Islet precursor cell (in vitro differentiated cells): ENCODE measurements around the gene LRFN2.

Source experiments
- DNase-seq: peaks from one replicate; pipeline ENCODE4 v3.0.0-alpha.2; 2018

The LRFN2 gene

GRCh38 chr6:40587240-40588069 lies at the start of gene LRFN2:
LRFN2 (minus strand) TSS chr6:40587364.
- peak; percentile 90 for DNase-seq

DNA sequence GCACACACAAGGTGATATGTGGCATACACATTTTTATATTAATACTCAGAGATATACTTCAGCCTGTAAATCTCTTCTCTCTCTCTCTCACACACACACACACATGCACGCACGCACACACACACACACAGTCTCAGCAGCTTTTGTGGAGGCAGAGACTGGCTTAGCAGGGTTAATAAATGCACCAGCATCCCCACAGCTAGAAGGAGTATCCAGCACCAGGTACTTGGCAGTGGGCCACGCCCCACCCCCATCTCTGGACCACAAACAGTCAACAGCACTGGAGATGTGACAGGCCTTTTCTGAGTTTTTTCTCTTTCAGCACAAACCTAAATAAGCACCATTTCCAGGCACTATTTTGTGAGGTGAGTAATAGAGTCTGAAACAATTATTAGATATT lies 47.3 kb upstream of the LRFN2 start:
- no peak for DNase-seq

DNA sequence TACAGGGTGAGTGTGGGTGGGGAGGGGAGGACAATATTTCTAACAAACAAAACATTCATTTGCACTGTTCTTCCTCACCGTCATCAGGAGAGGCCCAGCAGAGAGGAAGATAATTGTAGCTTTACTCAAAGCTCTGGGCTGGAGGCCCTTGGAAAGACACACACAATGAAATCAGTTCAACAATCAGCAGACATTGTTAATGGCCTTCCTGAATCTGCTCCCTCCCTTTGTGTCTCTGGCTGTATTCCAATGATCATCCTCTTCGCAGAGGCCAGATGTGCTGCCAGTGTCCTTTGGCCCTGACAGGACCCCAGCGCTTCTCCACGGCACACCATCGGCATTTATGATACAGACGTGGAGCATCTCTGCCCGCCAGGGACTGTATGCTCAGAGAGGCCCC lies 44.6 kb upstream of the LRFN2 start:
- no peak for DNase-seq

GRCh38 chr6:40630488-40630887 lies 43.3 kb upstream of the LRFN2 start:
- no peak for DNase-seq

- no peak for DNase-seq
Measured at GRCh38 chr6:40630051-40630450, 42.9 kb upstream of the LRFN2 start.

GRCh38 chr6:40629463-40629862 lies 42.3 kb upstream of the LRFN2 start:
- no peak for DNase-seq

DNA sequence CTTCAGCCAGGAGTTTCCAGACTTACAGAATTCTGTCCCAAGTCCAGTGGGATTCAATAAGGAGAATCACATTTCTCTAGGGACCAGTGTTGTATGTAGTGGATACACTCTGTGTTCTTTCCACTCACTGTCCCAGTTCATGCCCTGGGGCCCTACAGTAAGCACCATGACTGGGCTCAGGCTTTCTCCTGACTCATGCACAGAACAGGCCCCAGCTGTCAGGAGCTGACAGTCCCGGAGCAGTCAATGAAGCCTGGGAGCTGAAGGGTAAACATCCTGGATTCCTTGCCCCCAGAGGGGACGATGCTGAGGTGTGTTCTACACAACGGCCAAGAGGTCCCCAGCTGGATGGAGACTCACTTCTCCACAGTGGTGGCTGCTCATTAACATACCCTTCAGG lies 40.2 kb upstream of the LRFN2 start:
- DNase-seq = peak; percentile 93

- DNase-seq = peak; percentile 88
Measured at GRCh38 chr6:40626886-40627285, 39.7 kb upstream of the LRFN2 start.

DNA sequence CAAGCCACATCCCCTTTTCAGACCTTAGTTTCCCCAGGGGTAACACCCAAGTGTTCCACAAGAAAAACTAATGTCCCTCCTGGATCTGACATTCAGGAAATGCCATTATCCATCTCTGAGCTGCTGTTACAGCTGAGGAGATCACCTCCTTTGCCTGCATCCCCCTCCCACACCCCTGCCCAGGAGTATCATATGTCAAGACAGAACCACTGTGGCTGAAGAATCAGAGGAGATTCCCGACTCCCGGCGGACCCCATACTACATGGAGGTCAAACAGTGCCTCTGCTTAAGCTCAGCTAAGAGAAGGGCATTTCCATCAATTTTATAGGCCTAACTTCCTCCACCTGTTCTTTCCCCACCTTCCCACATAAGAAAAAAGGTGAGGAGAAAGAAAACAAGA lies 36.8 kb upstream of the LRFN2 start:
- no peak for DNase-seq

- DNase-seq = no peak
Measured at GRCh38 chr6:40623178-40623577, 36.0 kb upstream of the LRFN2 start.

DNA sequence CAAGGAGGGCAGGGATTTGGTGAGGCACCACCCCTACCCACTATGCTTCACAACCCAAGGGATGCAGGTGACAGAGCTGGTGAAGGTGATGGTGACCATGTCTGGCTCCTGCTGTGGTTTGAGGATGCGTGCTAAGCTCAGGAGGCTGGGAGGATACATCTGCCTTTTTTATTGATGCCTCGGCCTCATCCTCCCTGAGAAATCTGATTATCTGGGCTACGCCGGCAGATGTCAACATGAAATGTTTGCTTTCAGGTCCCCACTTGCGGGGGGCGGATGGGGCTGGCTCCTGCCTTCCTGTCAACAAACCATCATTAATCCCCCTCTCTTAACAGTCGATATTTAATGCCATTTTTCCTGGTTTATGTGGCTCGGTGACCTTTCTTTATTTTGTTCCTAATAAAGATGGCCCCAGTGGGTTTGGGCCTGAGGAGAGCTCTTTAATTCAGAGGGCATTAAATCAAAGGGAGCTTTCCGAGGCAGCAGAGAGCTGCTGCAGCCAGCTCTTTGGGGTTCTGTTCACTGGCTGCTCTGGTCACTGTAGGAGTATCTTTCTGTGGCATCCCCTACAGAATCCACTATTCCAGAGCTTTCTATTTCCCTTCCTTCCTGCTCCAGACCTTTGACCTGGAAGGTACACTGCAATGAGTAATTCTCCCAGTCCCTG lies 33.5 kb upstream of the LRFN2 start:
- DNase-seq = no peak

GRCh38 chr6:40614671-40615070 lies 27.5 kb upstream of the LRFN2 start:
- DNase-seq = no peak

DNA sequence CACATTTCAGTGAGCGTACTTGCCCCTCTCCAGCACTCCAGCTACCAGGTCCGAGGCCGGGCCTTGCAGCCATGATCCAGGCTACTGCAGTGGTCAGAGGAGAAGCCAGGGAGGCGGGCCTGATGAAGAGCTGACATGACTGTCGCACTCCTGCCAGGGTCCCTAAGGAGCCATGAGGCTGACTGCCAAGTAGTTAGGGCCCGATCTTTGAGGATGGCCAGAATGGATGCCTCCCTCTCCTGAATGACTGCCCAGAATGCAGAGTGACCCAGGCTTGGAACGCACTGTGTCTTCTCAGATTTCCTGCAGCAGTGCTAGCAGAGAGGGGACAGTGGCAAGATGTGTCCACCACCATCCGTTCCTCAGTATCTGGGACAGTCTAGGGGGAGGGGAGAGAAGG lies 24.7 kb upstream of the LRFN2 start:
- DNase-seq = no peak

DNA sequence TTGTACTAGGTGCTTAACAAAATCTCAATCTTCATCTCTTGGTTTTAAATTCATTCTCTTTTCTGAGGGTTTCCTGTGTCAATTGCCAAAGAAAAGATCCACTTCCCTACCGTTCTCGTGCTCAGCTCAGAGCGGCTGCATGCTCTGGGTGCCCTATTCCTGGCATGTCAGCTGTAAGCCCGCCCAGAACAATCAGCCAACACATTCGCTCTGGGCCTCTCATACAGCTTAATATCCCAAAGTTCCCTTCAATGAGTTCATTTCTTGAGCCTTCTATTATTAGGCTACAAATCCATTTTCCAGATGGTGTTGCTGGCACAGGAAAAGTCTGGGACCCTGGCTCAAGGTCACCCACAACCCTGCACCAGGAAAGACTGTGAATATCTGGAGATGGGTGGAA lies 24.3 kb upstream of the LRFN2 start:
- no peak for DNase-seq

DNA sequence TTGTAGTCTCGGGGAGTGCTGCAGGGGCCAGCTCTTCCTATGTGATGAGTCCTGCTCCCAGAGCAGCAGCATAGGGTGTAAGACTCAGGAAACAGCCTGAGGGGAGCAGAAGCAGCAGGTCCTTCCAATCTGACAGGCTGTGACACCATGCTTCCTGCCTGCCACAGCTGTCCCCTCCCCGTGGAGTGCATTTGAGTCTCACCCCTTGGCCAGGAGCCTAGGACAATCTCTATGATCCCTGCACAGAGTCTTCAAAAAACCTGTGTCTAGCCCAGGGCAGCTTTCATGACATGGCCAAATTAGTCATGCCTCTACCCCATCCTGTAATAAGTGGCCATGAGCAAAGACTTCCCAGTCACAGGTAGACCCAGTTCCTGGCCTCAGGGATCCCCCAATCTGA lies 23.1 kb upstream of the LRFN2 start:
- DNase-seq = no peak

GRCh38 chr6:40606981-40607380 lies 19.8 kb upstream of the LRFN2 start:
- no peak for DNase-seq

- DNase-seq = no peak
Measured at GRCh38 chr6:40606526-40606925, 19.4 kb upstream of the LRFN2 start.

DNA sequence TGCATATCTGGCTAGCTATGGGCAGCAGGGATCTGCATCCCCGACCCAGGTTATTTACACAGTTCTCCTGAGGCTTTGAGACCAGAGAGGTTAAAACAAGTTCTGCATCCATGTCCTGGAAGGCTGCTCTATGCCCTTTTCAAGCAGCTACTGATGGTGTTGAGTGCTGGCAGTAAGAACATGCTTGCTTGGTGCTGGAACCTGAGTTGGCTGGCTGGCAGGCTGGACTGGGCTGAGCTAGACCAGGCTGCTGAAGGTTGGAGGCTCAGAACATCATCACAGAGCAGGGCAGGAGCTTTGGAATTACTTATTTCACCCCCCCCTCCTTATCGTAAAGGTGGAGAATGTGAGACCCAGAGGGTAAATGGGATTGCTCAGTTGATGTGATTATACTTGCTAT lies 16.9 kb upstream of the LRFN2 start:
- DNase-seq = no peak

- DNase-seq = peak; percentile 78
Measured at GRCh38 chr6:40599555-40599954, 12.4 kb upstream of the LRFN2 start.

GRCh38 chr6:40598516-40598915 lies 11.4 kb upstream of the LRFN2 start:
- DNase-seq = no peak

DNA sequence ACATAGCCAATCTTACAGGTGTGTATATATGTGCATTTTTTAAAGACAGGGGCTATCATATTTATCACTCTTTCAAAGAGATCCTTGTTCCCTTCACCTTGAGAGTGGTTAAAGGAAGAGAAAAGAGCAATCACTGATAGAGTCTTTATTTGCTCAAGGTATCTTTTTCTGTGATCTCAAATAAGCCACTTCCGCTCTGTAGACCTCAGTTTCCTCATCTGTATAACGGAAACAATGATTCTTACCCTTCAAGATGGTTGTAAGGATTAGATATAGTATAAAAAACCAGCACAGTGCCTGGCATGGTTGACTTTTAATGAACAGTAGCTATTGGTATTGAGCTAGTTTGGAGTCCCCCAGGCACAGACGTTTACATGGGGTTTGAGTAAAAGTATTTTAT lies 10.1 kb upstream of the LRFN2 start:
- DNase-seq = no peak

GRCh38 chr6:40588480-40588879 lies 1.3 kb upstream of the LRFN2 start:
- DNase-seq = no peak

GRCh38 chr6:40588070-40588384 lies 863 bp upstream of the LRFN2 start:
- DNase-seq = no peak

DNA sequence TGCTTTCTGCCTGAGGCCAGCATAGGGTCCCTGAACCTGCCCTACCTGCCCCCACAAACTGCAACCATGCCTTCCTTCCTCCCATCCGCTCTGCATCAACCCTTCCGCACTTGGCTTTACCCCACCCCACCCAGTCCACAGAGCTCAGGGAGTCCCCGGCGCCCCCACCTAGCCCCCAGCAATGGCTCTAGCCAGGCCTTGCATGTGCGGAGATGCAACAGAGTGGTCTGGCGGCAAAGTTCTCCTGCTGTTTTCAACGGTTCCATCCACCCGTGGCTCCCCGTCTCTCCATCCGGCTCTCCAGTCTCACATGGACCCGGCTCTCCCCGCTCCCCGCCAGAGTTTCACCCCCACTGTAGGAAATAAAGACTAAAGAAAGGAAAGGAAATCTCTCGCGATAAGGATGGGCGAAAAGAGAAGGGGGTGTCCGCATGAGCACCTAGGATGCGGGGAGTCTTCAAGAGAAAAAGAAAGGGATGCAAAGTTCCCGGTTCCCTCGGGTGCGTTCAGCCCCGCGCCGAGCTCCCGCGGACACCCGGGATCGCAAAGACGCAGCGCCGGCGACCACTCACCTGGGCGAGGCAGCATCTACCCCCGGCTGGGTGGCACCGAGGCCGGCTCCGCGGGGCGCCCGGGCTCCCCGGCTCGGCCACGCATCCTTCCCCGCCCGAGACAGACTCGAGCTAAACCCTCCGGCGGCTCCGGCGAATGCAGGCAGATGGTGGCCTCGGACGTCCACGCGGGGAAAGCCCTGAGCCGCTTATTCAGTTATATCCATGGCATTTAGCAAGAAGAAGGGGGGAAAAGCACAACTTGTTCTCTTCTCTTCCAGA lies 579 bp downstream of the LRFN2 start:
- DNase-seq = no peak
